ENCODE measurements around the gene MBOAT7.
A peak's percentile ranks its signal among the peaks of the same experiment; 100 is the strongest.

Gene MBOAT7

GRCh38 chr19:54165222-54165621, 24.2 kb downstream of the MBOAT7 start:
- DNase-seq (ENCODE audit: insufficient read length, low spot score), result no peak
- no peak for FAIRE-seq

- DNase-seq (ENCODE audit: insufficient read length, low spot score), result no peak
- FAIRE-seq, result no peak
Observed at GRCh38 chr19:54164369-54165068, 24.9 kb downstream of the MBOAT7 start.

- no peak for DNase-seq (ENCODE audit: insufficient read length, low spot score)
- no peak for FAIRE-seq
Observed at GRCh38 chr19:54162884-54163283, 26.5 kb downstream of the MBOAT7 start.

- FAIRE-seq (peak; percentile 40), DNase-seq (ENCODE audit: insufficient read length, low spot score) (no peak)
Observed at GRCh38 chr19:54162241-54162805, 27.1 kb downstream of the MBOAT7 start.

- FAIRE-seq, result no peak
Observed at GRCh38 chr19:54160854-54161253, 28.5 kb downstream of the MBOAT7 start.

GRCh38 chr19:54160182-54160811, 29.1 kb downstream of the MBOAT7 start:
- DNase-seq (ENCODE audit: insufficient read length, low spot score) (no peak), FAIRE-seq (no peak)

More at GRCh38 chr19:54160854-54161253, 28.5 kb downstream of the MBOAT7 start:
- no peak for DNase-seq (ENCODE audit: insufficient read length, low spot score)

- FAIRE-seq (peak; percentile 100), DNase-seq (ENCODE audit: insufficient read length, low spot score) (peak; percentile 97)
Observed at GRCh38 chr19:54159352-54160181, 29.8 kb downstream of the MBOAT7 start, which contains the start of gene LENG1. Gene LENG1 (minus strand): TSS chr19:54159721. CDS start chr19:54159695, 26 bp downstream.

- DNase-seq (ENCODE audit: insufficient read length, low spot score) (no peak), FAIRE-seq (no peak)
Observed at GRCh38 chr19:54158812-54159351, 30.5 kb downstream of the MBOAT7 start.

- DNase-seq (ENCODE audit: insufficient read length, low spot score) (no peak), FAIRE-seq (no peak)
Observed at GRCh38 chr19:54156953-54157352, 32.4 kb downstream of the MBOAT7 start.

GRCh38 chr19:54156490-54156889, 32.9 kb downstream of the MBOAT7 start:
- no peak for DNase-seq (ENCODE audit: insufficient read length, low spot score)
- FAIRE-seq, result no peak

- FAIRE-seq, result no peak
Observed at GRCh38 chr19:54155694-54156093, 33.7 kb downstream of the MBOAT7 start.

GRCh38 chr19:54154603-54155345, 34.6 kb downstream of the MBOAT7 start:
- DNase-seq (ENCODE audit: insufficient read length, low spot score), result no peak
- FAIRE-seq, result no peak

More at GRCh38 chr19:54155694-54156093, 33.7 kb downstream of the MBOAT7 start:
- no peak for DNase-seq (ENCODE audit: insufficient read length, low spot score)

GRCh38 chr19:54153731-54154326, 35.6 kb downstream of the MBOAT7 start:
- FAIRE-seq (no peak), DNase-seq (ENCODE audit: insufficient read length, low spot score) (no peak)

GRCh38 chr19:54152878-54153524, 36.4 kb downstream of the MBOAT7 start:
- DNase-seq (ENCODE audit: insufficient read length, low spot score), result no peak
- FAIRE-seq, result no peak

GRCh38 chr19:54152267-54152666, 37.1 kb downstream of the MBOAT7 start:
- no peak for DNase-seq (ENCODE audit: insufficient read length, low spot score)
- no peak for FAIRE-seq

- DNase-seq (ENCODE audit: insufficient read length, low spot score), result no peak
- FAIRE-seq, result no peak
Observed at GRCh38 chr19:54151362-54152035, 37.9 kb downstream of the MBOAT7 start.

GRCh38 chr19:54149021-54149812, 40.2 kb downstream of the MBOAT7 start:
- FAIRE-seq, result no peak
- no peak for DNase-seq (ENCODE audit: insufficient read length, low spot score)

GRCh38 chr19:54148158-54148557, 41.2 kb downstream of the MBOAT7 start:
- no peak for DNase-seq (ENCODE audit: insufficient read length, low spot score)
- no peak for FAIRE-seq
